ENCODE measurements around the gene APH1B.

The APH1B gene

GRCh38 chr15:63244399-63244798 is 33.0 kb upstream of the APH1B start:
- H2BK120ac ChIP-seq (ENCODE audit: low read depth, low read length): no peak overlapping the region
- H4K8ac ChIP-seq (ENCODE audit: low read depth, low read length): no peak overlapping the region
- H4K91ac ChIP-seq (ENCODE audit: low read depth, low read length, poor library complexity): no peak overlapping the region
- H2AFZ ChIP-seq (ENCODE audit: low read length): no peak overlapping the region
- H2BK15ac ChIP-seq (ENCODE audit: low read length): no peak overlapping the region
- H3K4me2 ChIP-seq (ENCODE audit: insufficient read depth, low read length, poor library complexity, severe bottlenecking): no peak overlapping the region
- H3K18ac ChIP-seq (ENCODE audit: low read length): no peak overlapping the region
- no peak overlapping the region for H3K23ac ChIP-seq (ENCODE audit: low read depth, low read length, poor library complexity)
- no peak overlapping the region for H2BK12ac ChIP-seq (ENCODE audit: low read length)
- H3K9ac ChIP-seq (ENCODE audit: low read depth, low read length, poor library complexity): no peak overlapping the region
- no peak overlapping the region for H3K4me3 ChIP-seq (ENCODE audit: low read length in 2 of 2)
- H3K79me1 ChIP-seq (ENCODE audit: low read depth, low read length): peaks cover 2% of the 10 kb centered on the region
- peaks cover 4 to 7% of the 10 kb centered on the region in 2 donors for H3K4me1 ChIP-seq (ENCODE audit: control insufficient read depth in 2 of 2, insufficient read depth in 1 of 2, low read depth in 1 of 2, low read length in 2 of 2)
- H3K36me3 ChIP-seq (replicated peaks in 1 of 2; ENCODE audit: control insufficient read depth in 2 of 2, insufficient read depth in 2 of 2, low read length in 2 of 2): peaks cover 4 to 41% of the 10 kb centered on the region in 2 donors
- no peaks in the 10 kb centered on the region for H3K27me3 ChIP-seq (ENCODE audit: control insufficient read depth in 3 of 3, insufficient read depth in 3 of 3, low read depth in 1 of 3, low read length in 3 of 3)
- H2AK5ac ChIP-seq (ENCODE audit: low read depth, low read length): no peak overlapping the region
- H3K14ac ChIP-seq (ENCODE audit: low read length): no peak overlapping the region
- no peak overlapping the region for H3K4ac ChIP-seq (ENCODE audit: low read length)
- H3K9me3 ChIP-seq (replicated peaks in 1 of 2; ENCODE audit: control insufficient read depth in 2 of 2, insufficient read depth in 1 of 2, low read depth in 1 of 2, low read length in 2 of 2): peaks cover 5 to 37% of the 10 kb centered on the region in 2 donors
- H3K27ac ChIP-seq (replicated peaks; ENCODE audit: low read length): peak overlapping the region; percentile 80
- no peak overlapping the region for H2BK5ac ChIP-seq (ENCODE audit: low read length)
- no CpG with 5 or more reads among the region's 4 CpGs for WGBS, 2 donors (ENCODE audit: extremely low coverage in 2 of 2, insufficient read length in 2 of 2, insufficient replicate concordance in 1 of 2)
- peak; percentile 31 for DNase-seq (ENCODE audit: low spot score)

DNA sequence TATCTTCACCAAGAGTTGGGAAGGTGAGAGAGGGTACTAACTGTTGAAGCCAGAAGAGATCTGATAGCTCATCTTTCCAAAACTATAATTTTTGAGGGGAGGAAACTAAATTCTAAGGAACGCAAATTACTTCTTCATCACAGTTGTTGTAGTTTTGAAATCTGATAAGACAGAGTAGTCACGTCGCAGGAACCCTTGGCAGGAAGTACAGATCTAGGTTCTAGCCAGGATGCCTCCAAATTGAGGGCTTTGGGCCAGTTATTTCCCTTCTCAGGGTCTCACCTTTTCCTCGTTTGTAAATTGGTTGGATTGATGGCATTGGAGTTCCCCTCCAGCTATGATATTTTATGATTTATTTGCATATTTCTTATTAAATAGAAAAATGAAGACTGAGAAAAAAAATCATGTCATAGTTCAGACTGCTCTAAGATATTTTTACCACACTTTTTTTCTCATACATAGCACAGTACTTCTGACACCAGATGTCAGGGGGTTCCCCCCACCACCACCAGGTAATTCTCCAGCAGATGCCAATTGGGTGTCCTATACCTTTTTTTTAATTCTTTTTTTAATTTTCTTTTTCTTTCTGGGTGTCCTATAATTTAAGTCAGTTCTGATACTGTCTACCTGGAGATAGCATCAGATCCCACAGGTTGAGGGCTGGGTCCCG is 32.3 kb upstream of the APH1B start:
- H3K14ac ChIP-seq (ENCODE audit: low read length): no peak overlapping the region
- H4K8ac ChIP-seq (ENCODE audit: low read depth, low read length): no peak overlapping the region
- no peak overlapping the region for H3K4ac ChIP-seq (ENCODE audit: low read length)
- no peak overlapping the region for H2BK5ac ChIP-seq (ENCODE audit: low read length)
- H3K9ac ChIP-seq (ENCODE audit: low read depth, low read length, poor library complexity): no peak overlapping the region
- no peak overlapping the region for H4K91ac ChIP-seq (ENCODE audit: low read depth, low read length, poor library complexity)
- H3K23ac ChIP-seq (ENCODE audit: low read depth, low read length, poor library complexity): no peak overlapping the region
- no peak overlapping the region for H2BK120ac ChIP-seq (ENCODE audit: low read depth, low read length)
- H3K18ac ChIP-seq (ENCODE audit: low read length): no peak overlapping the region
- peaks cover 3 to 4% of the 10 kb centered on the region in 2 donors for H3K4me1 ChIP-seq (ENCODE audit: control insufficient read depth in 2 of 2, insufficient read depth in 1 of 2, low read depth in 1 of 2, low read length in 2 of 2)
- peaks cover 4 to 45% of the 10 kb centered on the region in 2 donors for H3K36me3 ChIP-seq (replicated peaks in 1 of 2; ENCODE audit: control insufficient read depth in 2 of 2, insufficient read depth in 2 of 2, low read length in 2 of 2)
- no peak overlapping the region for H2AK5ac ChIP-seq (ENCODE audit: low read depth, low read length)
- no CpG with 5 or more reads among the region's 5 CpGs for WGBS, 2 donors (ENCODE audit: extremely low coverage in 2 of 2, insufficient read length in 2 of 2, insufficient replicate concordance in 1 of 2)
- no peak for DNase-seq (ENCODE audit: low spot score)
- H3K79me1 ChIP-seq (ENCODE audit: low read depth, low read length): peaks cover 2% of the 10 kb centered on the region
- H3K4me2 ChIP-seq (ENCODE audit: insufficient read depth, low read length, poor library complexity, severe bottlenecking): no peak overlapping the region
- H2BK12ac ChIP-seq (ENCODE audit: low read length): no peak overlapping the region
- H2BK15ac ChIP-seq (ENCODE audit: low read length): no peak overlapping the region
- no peaks in the 10 kb centered on the region for H3K27me3 ChIP-seq (ENCODE audit: control insufficient read depth in 3 of 3, insufficient read depth in 3 of 3, low read depth in 1 of 3, low read length in 3 of 3)
- H2AFZ ChIP-seq (ENCODE audit: low read length): no peak overlapping the region
- H3K9me3 ChIP-seq (replicated peaks in 1 of 2; ENCODE audit: control insufficient read depth in 2 of 2, insufficient read depth in 1 of 2, low read depth in 1 of 2, low read length in 2 of 2): peaks cover 5 to 37% of the 10 kb centered on the region in 2 donors
- H3K27ac ChIP-seq (replicated peaks; ENCODE audit: low read length): peak overlapping the region; percentile 71
- no peak overlapping the region for H3K4me3 ChIP-seq (ENCODE audit: low read length in 2 of 2)

GRCh38 chr15:63246691-63247469 is 30.5 kb upstream of the APH1B start:
- Histone ChIP-seq H2AK5ac (ENCODE audit: low read depth, low read length) (no peak overlapping the region), H3K4me3 (ENCODE audit: low read length in 2 of 2) (no peak overlapping the region), H3K9ac (ENCODE audit: low read depth, low read length, poor library complexity) (no peak overlapping the region), H2BK12ac (ENCODE audit: low read length) (no peak overlapping the region), H2AFZ (ENCODE audit: low read length) (no peak overlapping the region), H3K14ac (ENCODE audit: low read length) (no peak overlapping the region), H2BK120ac (ENCODE audit: low read depth, low read length) (no peak overlapping the region), H3K9me3 (replicated peaks in 1 of 2; ENCODE audit: control insufficient read depth in 2 of 2, insufficient read depth in 1 of 2, low read depth in 1 of 2, low read length in 2 of 2) (peaks cover 5 to 36% of the 10 kb centered on the region in 2 donors), H3K4me1 (ENCODE audit: control insufficient read depth in 2 of 2, insufficient read depth in 1 of 2, low read depth in 1 of 2, low read length in 2 of 2) (peaks cover 3 to 4% of the 10 kb centered on the region in 2 donors), H3K79me1 (ENCODE audit: low read depth, low read length) (peaks cover 2% of the 10 kb centered on the region), H3K36me3 (replicated peaks in 1 of 2; ENCODE audit: control insufficient read depth in 2 of 2, insufficient read depth in 2 of 2, low read length in 2 of 2) (peaks cover 11 to 63% of the 10 kb centered on the region in 2 donors), H3K23ac (ENCODE audit: low read depth, low read length, poor library complexity) (no peak overlapping the region), H4K8ac (ENCODE audit: low read depth, low read length) (no peak overlapping the region), H3K4ac (ENCODE audit: low read length) (no peak overlapping the region), H2BK15ac (ENCODE audit: low read length) (no peak overlapping the region), H3K27me3 (ENCODE audit: control insufficient read depth in 3 of 3, insufficient read depth in 3 of 3, low read depth in 1 of 3, low read length in 3 of 3) (no peaks in the 10 kb centered on the region), H3K4me2 (ENCODE audit: insufficient read depth, low read length, poor library complexity, severe bottlenecking) (no peak overlapping the region), H3K18ac (ENCODE audit: low read length) (no peak overlapping the region), H3K27ac (replicated peaks; ENCODE audit: low read length) (no peak overlapping the region), H4K91ac (ENCODE audit: low read depth, low read length, poor library complexity) (no peak overlapping the region), H2BK5ac (ENCODE audit: low read length) (no peak overlapping the region)
- WGBS, 2 donors (ENCODE audit: extremely low coverage in 2 of 2, insufficient read length in 2 of 2, insufficient replicate concordance in 1 of 2): no CpG with 5 or more reads among the region's 5 CpGs
- DNase-seq (ENCODE audit: low spot score): no peak

DNA sequence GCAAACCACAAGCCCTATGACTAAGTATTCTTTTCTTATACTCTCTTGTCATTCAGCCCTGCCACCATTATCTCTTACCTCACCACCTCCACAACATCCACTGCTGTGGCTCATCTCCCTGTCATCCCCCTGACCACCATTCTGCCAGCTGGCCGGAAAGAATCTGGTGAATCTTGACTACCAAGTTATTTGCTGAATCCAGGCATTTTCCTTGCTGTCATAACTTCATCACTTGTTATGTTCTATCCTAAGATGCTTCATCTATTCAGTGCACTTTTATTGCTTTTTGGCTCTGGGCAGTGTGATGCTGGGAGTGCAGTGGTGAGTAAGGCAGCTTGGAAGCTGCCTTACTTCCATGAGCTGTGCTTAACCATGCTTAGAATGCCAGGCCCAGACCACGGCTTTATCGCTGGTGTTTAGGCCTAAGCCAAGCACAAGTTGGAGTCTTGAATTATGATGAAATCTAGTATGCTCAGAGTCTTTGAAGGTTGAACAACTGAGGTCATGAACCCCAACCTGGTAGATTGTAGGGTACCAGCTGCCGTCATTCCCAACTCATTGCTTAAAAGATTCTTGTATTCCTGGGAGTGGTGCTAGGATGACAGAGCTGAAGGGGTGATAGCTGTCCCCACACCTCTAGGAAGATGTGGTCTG is 27.0 kb upstream of the APH1B start:
- Histone ChIP-seq H2BK120ac (ENCODE audit: low read depth, low read length) (no peak overlapping the region), H3K4me2 (ENCODE audit: insufficient read depth, low read length, poor library complexity, severe bottlenecking) (no peak overlapping the region), H4K8ac (ENCODE audit: low read depth, low read length) (no peak overlapping the region), H2AFZ (ENCODE audit: low read length) (no peak overlapping the region), H3K4me1 (ENCODE audit: control insufficient read depth in 2 of 2, insufficient read depth in 1 of 2, low read depth in 1 of 2, low read length in 2 of 2) (peaks cover 2 to 5% of the 10 kb centered on the region in 2 donors), H2AK5ac (ENCODE audit: low read depth, low read length) (no peak overlapping the region), H3K79me1 (ENCODE audit: low read depth, low read length) (no peaks in the 10 kb centered on the region), H3K27me3 (ENCODE audit: control insufficient read depth in 3 of 3, insufficient read depth in 3 of 3, low read depth in 1 of 3, low read length in 3 of 3) (no peaks in the 10 kb centered on the region), H3K18ac (ENCODE audit: low read length) (no peak overlapping the region), H2BK12ac (ENCODE audit: low read length) (no peak overlapping the region), H3K23ac (ENCODE audit: low read depth, low read length, poor library complexity) (no peak overlapping the region), H3K4me3 (ENCODE audit: low read length in 2 of 2) (no peak overlapping the region), H4K91ac (ENCODE audit: low read depth, low read length, poor library complexity) (no peak overlapping the region), H3K36me3 (replicated peaks in 1 of 2; ENCODE audit: control insufficient read depth in 2 of 2, insufficient read depth in 2 of 2, low read length in 2 of 2) (peaks cover 10 to 73% of the 10 kb centered on the region in 2 donors), H3K4ac (ENCODE audit: low read length) (no peak overlapping the region), H3K14ac (ENCODE audit: low read length) (no peak overlapping the region), H3K9ac (ENCODE audit: low read depth, low read length, poor library complexity) (no peak overlapping the region), H2BK15ac (ENCODE audit: low read length) (no peak overlapping the region), H3K9me3 (replicated peaks in 1 of 2; ENCODE audit: control insufficient read depth in 2 of 2, insufficient read depth in 1 of 2, low read depth in 1 of 2, low read length in 2 of 2) (peaks cover 0 to 12% of the 10 kb centered on the region in 2 donors), H2BK5ac (ENCODE audit: low read length) (no peak overlapping the region), H3K27ac (replicated peaks; ENCODE audit: low read length) (no peak overlapping the region)
- no peak for DNase-seq (ENCODE audit: low spot score)
- no CpG with 5 or more reads among the region's 4 CpGs for WGBS, 2 donors (ENCODE audit: extremely low coverage in 2 of 2, insufficient read length in 2 of 2, insufficient replicate concordance in 1 of 2)
